DND-41 (cell line): ENCODE measurements around the gene SPANXN5.

Experiments
- ATAC-seq: fragments of 200-7000 bp; cut with Tn5 transposase; 3 replicates; pipeline ENCODE4 v1.9.1; 2021; ENCODE audit warnings: low read depth; ENCODE audit not compliant: insufficient read depth
- DNase-seq: peaks from one replicate; pipeline ENCODE4 v3.0.0-alpha.2; 2020
- H2AFZ ChIP-seq: 2 replicates; pipeline ENCODE4 v1.6.0; 2012; ENCODE audit warnings: low read depth, low read length
- H3K27ac ChIP-seq: 2 replicates; pipeline ENCODE4 v1.5.1; 2012; ENCODE audit warnings: low read length, inconsistent platforms
- H3K27me3 ChIP-seq: fragments of 200-600 bp; sonication (generic); 2 replicates; pipeline ENCODE4 v1.6.0; 2012; ENCODE audit warnings: low read length, mild to moderate bottlenecking, inconsistent platforms; ENCODE audit not compliant: insufficient read depth, poor library complexity
- H3K36me3 ChIP-seq: 2 replicates; pipeline ENCODE4 v1.5.1; 2012; ENCODE audit warnings: low read length, inconsistent platforms; ENCODE audit not compliant: insufficient read depth
- H3K4me1 ChIP-seq: 2 replicates; pipeline ENCODE4 v1.5.1; 2012; ENCODE audit warnings: mild to moderate bottlenecking, low read length; ENCODE audit not compliant: insufficient read depth
- H3K4me2 ChIP-seq: 2 replicates; pipeline ENCODE4 v1.6.0; 2012; ENCODE audit warnings: mild to moderate bottlenecking, moderate library complexity, low read length, inconsistent platforms; ENCODE audit not compliant: insufficient read depth
- H3K4me3 ChIP-seq, 2 experiments: fragments of 200-600 bp in 1 of 2; shearing (Covaris generic) in 1 of 2; 2 replicates each; pipeline ENCODE4 v1.5.1; 2012 to 2016; ENCODE audit warnings: inconsistent platforms in 2 of 2, low read length in 2 of 2, mild to moderate bottlenecking in 2 of 2, low read depth in 1 of 2, moderate library complexity in 1 of 2
- H3K79me2 ChIP-seq: 2 replicates; pipeline ENCODE4 v1.6.0; 2012; ENCODE audit warnings: low read length, inconsistent platforms; ENCODE audit not compliant: insufficient read depth
- H3K9ac ChIP-seq: 2 replicates; pipeline ENCODE4 v1.6.0; 2012; ENCODE audit warnings: low read depth, mild to moderate bottlenecking, inconsistent platforms, low read length, moderate library complexity
- H3K9me3 ChIP-seq: 2 replicates; pipeline ENCODE4 v1.5.1; 2012; ENCODE audit warnings: low read length, moderate library complexity, mild to moderate bottlenecking, inconsistent platforms; ENCODE audit not compliant: insufficient read depth, severe bottlenecking
- H4K20me1 ChIP-seq: 2 replicates; pipeline ENCODE4 v1.6.0; 2012; ENCODE audit warnings: low read length; ENCODE audit not compliant: insufficient read depth
- CTCF ChIP-seq: IDR thresholded peaks from 2 replicates; pipeline ENCODE4 v1.5.1; 2012; ENCODE audit warnings: borderline replicate concordance, low read length, moderate library complexity, mild to moderate bottlenecking; ENCODE audit not compliant: poor library complexity, severe bottlenecking; ENCODE audit errors: extremely low read depth
- EZH2 ChIP-seq: IDR thresholded peaks from 3 replicates; pipeline ENCODE4 v1.6.1; 2012; ENCODE audit warnings: borderline replicate concordance, low read depth, mild to moderate bottlenecking, moderate library complexity, low read length, inconsistent platforms; ENCODE audit not compliant: severe bottlenecking

The SPANXN5 gene

GRCh38 chrX:52824608-52825007, 27.4 kb upstream of the SPANXN5 start:
- no peaks in the 10 kb centered on the region for H3K27me3 ChIP-seq
- DNase-seq (no peak), ATAC-seq (no peak)
- no peak overlapping the region for H2AFZ ChIP-seq
- no peak overlapping the region for H3K27ac ChIP-seq
- TF ChIP-seq EZH2 (no peak), CTCF (no peak)
- no peaks in the 10 kb centered on the region for H3K4me1 ChIP-seq
- no peak overlapping the region for H3K4me3 ChIP-seq
- no peak overlapping the region for H3K4me2 ChIP-seq
- no peaks in the 10 kb centered on the region for H4K20me1 ChIP-seq
- no peaks in the 10 kb centered on the region for H3K9me3 ChIP-seq
- H3K9ac ChIP-seq, result no peak overlapping the region
- no peaks in the 10 kb centered on the region for H3K79me2 ChIP-seq
- H3K36me3 ChIP-seq, result no peaks in the 10 kb centered on the region

- ATAC-seq (no peak), DNase-seq (no peak)
- Histone ChIP-seq H3K4me1 (no peaks in the 10 kb centered on the region), H2AFZ (no peak overlapping the region), H3K36me3 (no peaks in the 10 kb centered on the region), H4K20me1 (no peaks in the 10 kb centered on the region), H3K27me3 (no peaks in the 10 kb centered on the region), H3K4me2 (no peak overlapping the region), H3K27ac (no peak overlapping the region), H3K4me3 (no peak overlapping the region), H3K9ac (no peak overlapping the region), H3K79me2 (no peaks in the 10 kb centered on the region), H3K9me3 (no peaks in the 10 kb centered on the region)
- TF ChIP-seq CTCF (no peak), EZH2 (no peak)
Observed at GRCh38 chrX:52821079-52821760, 24.0 kb upstream of the SPANXN5 start.

GRCh38 chrX:52819788-52820187, 22.6 kb upstream of the SPANXN5 start:
- no peaks in the 10 kb centered on the region for H3K79me2 ChIP-seq
- H4K20me1 ChIP-seq, result no peaks in the 10 kb centered on the region

More at GRCh38 chrX:52819788-52820187, 22.6 kb upstream of the SPANXN5 start:
- ATAC-seq (no peak), DNase-seq (no peak)
- TF ChIP-seq EZH2 (no peak), CTCF (no peak)
- H3K4me2 ChIP-seq, result no peak overlapping the region
- H3K4me1 ChIP-seq, result no peaks in the 10 kb centered on the region
- no peak overlapping the region for H3K9ac ChIP-seq
- no peak overlapping the region for H3K27ac ChIP-seq
- no peaks in the 10 kb centered on the region for H3K27me3 ChIP-seq
- H2AFZ ChIP-seq, result no peak overlapping the region
- H3K9me3 ChIP-seq, result no peaks in the 10 kb centered on the region
- no peak overlapping the region for H3K4me3 ChIP-seq
- H3K36me3 ChIP-seq, result no peaks in the 10 kb centered on the region
